ENCODE data around the gene CNTLN. TPM values are rescaled to one million over a fixed set of nuclear protein-coding genes. Genes with fewer than 3 reads are reported as not detected.
"Not testable (repeated sequence)": the region's sequence is repeated elsewhere in the genome, so short reads cannot be mapped to it uniquely, and the experiment has no call there.

Gene CNTLN
- total and polyA plus RNA-seq, 5 donors from 2014 or later = 0.09 to 0.52 (median 0.19) TPM; not detected in 1

DNA sequence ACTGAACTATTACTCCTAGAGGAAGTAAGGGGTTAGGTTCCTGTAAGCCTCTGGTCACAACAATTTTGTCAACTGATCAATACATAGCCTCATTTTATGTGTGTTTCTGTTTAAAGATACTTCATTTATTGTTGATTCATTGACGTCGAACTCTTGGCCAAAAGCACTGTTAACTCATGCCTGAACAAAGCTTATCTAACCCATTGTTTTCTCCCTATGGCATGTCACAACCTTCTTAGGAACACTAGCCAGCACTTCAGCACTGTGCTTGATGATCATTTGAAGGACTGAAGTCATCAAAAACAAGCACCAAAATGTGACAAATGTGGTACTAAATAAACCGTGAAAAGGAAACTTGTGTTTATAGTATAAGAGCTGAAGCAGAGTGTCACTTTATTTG is 13.5 kb downstream of the CNTLN start:
- Mint-ChIP-seq H3K27me3 (no peaks in the 10 kb centered on the region), H3K36me3 (no peaks in the 10 kb centered on the region), H3K9me3 (peaks cover 0 to 18% (median 10%) of the 10 kb centered on the region in 7 donors), H3K4me3 (no peak overlapping the region), H3K27ac (no peak overlapping the region), H3K4me1 (peaks cover 0 to 2% (median 0%) of the 10 kb centered on the region in 4 donors)
- no peak for ATAC-seq (ENCODE audit: low read depth in 2 of 2)
- Histone ChIP-seq H3K36me3 (ENCODE audit: control insufficient read depth, insufficient read depth, low read length) (no peaks in the 10 kb centered on the region), H3K9me3 (ENCODE audit: control insufficient read depth in 2 of 2, low read length in 2 of 2) (no peaks in the 10 kb centered on the region), H3K4me3 (ENCODE audit: low read depth, low read length) (no peak overlapping the region), H3K4me1 (ENCODE audit: control insufficient read depth, insufficient read depth, low read length, poor library complexity, severe bottlenecking) (no peaks in the 10 kb centered on the region), H3K27me3 (ENCODE audit: control insufficient read depth, insufficient read depth, low read length) (no peaks in the 10 kb centered on the region), H3K27ac (ENCODE audit: insufficient read depth, low read length, poor library complexity, severe bottlenecking) (no peak overlapping the region)
- DNase-seq = no peak

DNA sequence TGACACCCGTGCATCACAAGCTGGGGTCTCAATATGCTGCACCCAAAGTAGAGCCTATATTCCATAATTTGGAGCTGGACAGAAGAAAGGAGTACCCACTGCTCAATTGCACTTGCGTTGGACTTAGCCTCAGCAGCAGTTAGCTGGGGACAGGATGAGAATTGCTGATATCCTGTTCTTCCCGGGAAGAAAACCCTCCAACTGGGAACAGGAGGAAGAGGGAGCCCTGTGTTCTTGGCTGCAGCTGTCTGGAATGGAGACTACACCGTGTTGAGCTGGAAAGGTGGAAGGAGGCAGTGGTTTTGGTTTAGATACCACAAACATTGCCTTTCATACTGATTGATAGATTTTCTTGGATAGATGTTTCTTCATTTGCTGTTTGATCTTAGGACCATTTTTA is 24.6 kb downstream of the CNTLN start:
- Histone ChIP-seq H3K4me3 (ENCODE audit: low read depth, low read length) (no peak overlapping the region), H3K9me3 (ENCODE audit: control insufficient read depth in 2 of 2, low read length in 2 of 2) (no peaks in the 10 kb centered on the region), H3K36me3 (ENCODE audit: control insufficient read depth, insufficient read depth, low read length) (no peaks in the 10 kb centered on the region), H3K27me3 (ENCODE audit: control insufficient read depth, insufficient read depth, low read length) (no peaks in the 10 kb centered on the region), H3K4me1 (ENCODE audit: control insufficient read depth, insufficient read depth, low read length, poor library complexity, severe bottlenecking) (no peaks in the 10 kb centered on the region), H3K27ac (ENCODE audit: insufficient read depth, low read length, poor library complexity, severe bottlenecking) (no peak overlapping the region)
- no peak for DNase-seq
- ATAC-seq (ENCODE audit: low read depth in 2 of 2) = no peak
- peaks cover 0 to 10% (median 9%) of the 10 kb centered on the region in 7 donors for H3K9me3 Mint-ChIP-seq
- no peak overlapping the region for H3K27ac Mint-ChIP-seq
- peaks cover 0 to 5% (median 0%) of the 10 kb centered on the region in 4 donors for H3K4me1 Mint-ChIP-seq
- H3K4me3 Mint-ChIP-seq = no peak overlapping the region
- H3K36me3 Mint-ChIP-seq = no peaks in the 10 kb centered on the region
- no peaks in the 10 kb centered on the region for H3K27me3 Mint-ChIP-seq

DNA sequence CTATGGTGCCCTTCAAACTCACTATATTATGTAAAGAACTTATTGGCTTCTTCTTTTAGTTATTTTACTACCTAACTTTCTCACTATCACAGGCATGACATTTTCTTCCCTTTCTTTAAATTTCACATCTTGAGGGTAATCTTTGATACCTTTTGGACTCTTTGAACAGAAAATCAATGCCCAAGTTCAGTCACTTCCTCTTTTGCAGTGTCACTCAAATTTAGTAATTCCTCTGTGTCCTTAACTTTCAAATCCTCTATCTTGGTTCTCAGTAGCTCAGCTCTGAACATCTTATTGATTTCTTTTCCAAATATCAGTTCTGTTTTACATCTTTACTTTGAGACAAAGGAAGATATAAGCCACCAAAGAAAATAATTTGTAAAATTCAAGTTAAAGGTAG is 25.5 kb downstream of the CNTLN start:
- H3K4me1 ChIP-seq (ENCODE audit: control insufficient read depth, insufficient read depth, low read length, poor library complexity, severe bottlenecking) = no peaks in the 10 kb centered on the region
- no peak overlapping the region for H3K27ac ChIP-seq (ENCODE audit: insufficient read depth, low read length, poor library complexity, severe bottlenecking)
- Mint-ChIP-seq H3K4me1 (peaks cover 0 to 5% (median 0%) of the 10 kb centered on the region in 4 donors), H3K9me3 (peaks cover 1 to 10% (median 7%) of the 10 kb centered on the region in 7 donors), H3K4me3 (no peak overlapping the region), H3K27me3 (no peaks in the 10 kb centered on the region), H3K27ac (no peak overlapping the region), H3K36me3 (no peaks in the 10 kb centered on the region)
- peaks cover 0 to 1% of the 10 kb centered on the region in 2 experiments for H3K9me3 ChIP-seq (ENCODE audit: control insufficient read depth in 2 of 2, low read length in 2 of 2)
- H3K27me3 ChIP-seq (ENCODE audit: control insufficient read depth, insufficient read depth, low read length) = no peaks in the 10 kb centered on the region
- no peak for ATAC-seq (ENCODE audit: low read depth in 2 of 2)
- no peak for DNase-seq
- no peaks in the 10 kb centered on the region for H3K36me3 ChIP-seq (ENCODE audit: control insufficient read depth, insufficient read depth, low read length)
- H3K4me3 ChIP-seq (ENCODE audit: low read depth, low read length) = no peak overlapping the region

DNA sequence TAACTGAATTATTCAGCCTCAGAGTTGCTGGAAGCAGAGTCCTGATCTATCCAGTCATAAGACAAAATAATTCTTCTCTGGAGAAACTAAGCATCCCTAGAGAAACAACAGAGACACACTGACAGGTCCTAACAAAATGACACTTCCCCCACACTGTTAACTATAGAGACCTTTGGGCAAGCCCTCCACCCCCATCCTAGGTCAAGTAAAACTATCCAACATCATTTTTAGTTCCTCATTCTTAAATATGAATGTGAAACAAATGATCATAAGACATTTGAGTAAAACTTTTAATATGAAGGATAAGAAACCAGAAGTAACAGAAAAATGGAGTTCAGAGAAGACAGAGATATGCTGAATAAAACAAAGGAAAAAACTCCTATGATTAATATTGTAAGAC is 30.9 kb downstream of the CNTLN start:
- Mint-ChIP-seq H3K27ac (no peak overlapping the region), H3K36me3 (no peaks in the 10 kb centered on the region), H3K4me1 (no peaks in the 10 kb centered on the region), H3K27me3 (no peaks in the 10 kb centered on the region), H3K4me3 (no peak overlapping the region), H3K9me3 (peaks cover 0 to 11% (median 6%) of the 10 kb centered on the region in 7 donors)
- peaks cover 0 to 2% of the 10 kb centered on the region in 2 experiments for H3K9me3 ChIP-seq (ENCODE audit: control insufficient read depth in 2 of 2, low read length in 2 of 2)
- no peaks in the 10 kb centered on the region for H3K27me3 ChIP-seq (ENCODE audit: control insufficient read depth, insufficient read depth, low read length)
- H3K36me3 ChIP-seq (ENCODE audit: control insufficient read depth, insufficient read depth, low read length) = no peaks in the 10 kb centered on the region
- H3K4me1 ChIP-seq (ENCODE audit: control insufficient read depth, insufficient read depth, low read length, poor library complexity, severe bottlenecking) = no peaks in the 10 kb centered on the region
- ATAC-seq (ENCODE audit: low read depth in 2 of 2) (no peak), DNase-seq (no peak)
- no peak overlapping the region for H3K4me3 ChIP-seq (ENCODE audit: low read depth, low read length)
- no peak overlapping the region for H3K27ac ChIP-seq (ENCODE audit: insufficient read depth, low read length, poor library complexity, severe bottlenecking)

DNA sequence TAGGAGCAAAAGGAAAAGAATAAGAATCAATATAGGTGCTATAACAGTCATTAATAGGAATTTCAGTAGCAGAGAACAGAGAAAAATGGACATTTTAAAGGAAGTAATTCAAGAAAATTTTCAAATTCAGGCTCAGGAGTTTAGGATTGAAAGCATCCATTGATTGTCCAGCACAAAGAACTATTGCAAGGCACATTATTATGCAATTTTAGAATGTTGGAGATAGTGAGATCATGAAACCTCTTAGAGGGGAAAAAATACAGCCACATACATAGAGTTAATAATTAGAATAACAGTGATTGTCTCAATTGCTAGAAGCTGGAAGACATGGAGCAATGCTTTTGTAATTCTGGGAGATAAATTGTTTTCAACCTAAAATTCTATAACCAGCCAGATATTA is 31.5 kb downstream of the CNTLN start:
- Mint-ChIP-seq H3K36me3 (no peaks in the 10 kb centered on the region), H3K27me3 (no peaks in the 10 kb centered on the region), H3K27ac (no peak overlapping the region), H3K4me3 (no peak overlapping the region), H3K9me3 (peaks cover 0 to 11% (median 6%) of the 10 kb centered on the region in 7 donors), H3K4me1 (no peaks in the 10 kb centered on the region)
- H3K27ac ChIP-seq (ENCODE audit: insufficient read depth, low read length, poor library complexity, severe bottlenecking) = no peak overlapping the region
- H3K9me3 ChIP-seq (ENCODE audit: control insufficient read depth in 2 of 2, low read length in 2 of 2) = peaks cover 0 to 2% of the 10 kb centered on the region in 2 experiments
- DNase-seq (no peak), ATAC-seq (ENCODE audit: low read depth in 2 of 2) (no peak)
- H3K4me3 ChIP-seq (ENCODE audit: low read depth, low read length) = no peak overlapping the region
- no peaks in the 10 kb centered on the region for H3K4me1 ChIP-seq (ENCODE audit: control insufficient read depth, insufficient read depth, low read length, poor library complexity, severe bottlenecking)
- no peaks in the 10 kb centered on the region for H3K36me3 ChIP-seq (ENCODE audit: control insufficient read depth, insufficient read depth, low read length)
- no peaks in the 10 kb centered on the region for H3K27me3 ChIP-seq (ENCODE audit: control insufficient read depth, insufficient read depth, low read length)

DNA sequence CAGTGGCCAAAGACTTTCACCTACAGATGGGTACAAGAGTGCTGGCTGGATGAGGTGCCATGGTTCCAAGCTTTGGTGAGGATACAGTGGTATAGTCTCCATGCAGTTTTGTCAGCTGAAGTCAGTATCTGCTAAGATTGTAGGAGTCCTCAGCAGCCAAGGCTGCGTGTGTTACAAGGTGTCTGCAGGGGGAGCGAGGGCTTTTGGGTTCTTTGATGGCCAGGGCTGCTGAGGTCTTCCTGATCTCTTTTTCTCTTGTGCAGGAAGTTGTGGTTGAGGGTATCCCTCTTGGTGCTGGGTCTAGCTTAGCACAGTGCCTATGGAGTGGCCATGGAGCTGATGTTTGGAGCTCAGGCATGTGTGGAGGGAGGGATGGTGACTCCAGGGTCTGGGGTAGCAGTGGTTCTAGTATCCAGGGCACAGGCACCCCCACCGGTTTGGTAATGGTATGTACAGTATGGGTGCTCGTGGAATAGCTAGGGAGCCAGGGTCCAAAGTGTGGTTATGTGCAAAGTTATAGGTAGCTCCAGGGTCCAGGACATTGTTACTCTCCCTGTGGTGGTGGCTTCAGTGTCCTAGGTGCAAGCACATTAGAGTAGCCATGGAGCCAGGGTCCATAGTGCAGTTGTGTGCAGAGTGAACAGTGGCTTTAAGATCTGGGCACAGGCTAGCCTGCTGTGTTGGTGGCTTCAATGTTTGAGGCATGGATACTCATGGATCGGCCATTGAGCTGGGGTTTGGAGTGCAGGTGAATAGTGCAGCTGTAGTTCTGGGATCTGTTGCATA is 36.7 kb downstream of the CNTLN start:
- Mint-ChIP-seq H3K4me1 (no peaks in the 10 kb centered on the region), H3K9me3 (peaks cover 0 to 13% (median 4%) of the 10 kb centered on the region in 7 donors), H3K27ac (no peak overlapping the region)

DNA sequence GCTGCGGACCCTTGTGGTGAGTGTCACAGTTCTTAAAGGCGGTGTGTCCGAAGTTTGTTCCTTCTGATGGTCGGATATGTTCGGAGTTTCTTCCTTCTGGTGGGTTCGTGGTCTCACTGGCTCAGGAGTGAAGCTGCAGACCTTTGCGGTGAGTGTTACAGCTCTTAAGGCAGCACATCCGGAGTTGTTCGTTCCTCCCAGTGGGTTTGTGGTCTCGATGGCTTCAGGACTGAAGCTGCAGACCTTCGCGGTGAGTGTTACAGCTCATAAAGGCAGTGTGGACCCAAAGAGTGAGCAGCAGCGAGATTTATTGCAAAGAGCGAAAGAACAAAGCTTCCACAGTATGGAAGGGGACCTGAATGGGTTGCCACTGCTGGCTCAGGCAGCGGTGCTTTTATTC is 42.7 kb downstream of the CNTLN start:
- H3K36me3 ChIP-seq (ENCODE audit: control insufficient read depth, insufficient read depth, low read length); DNase-seq: not testable (repeated sequence)

More for the DNA sequence above, 36.7 kb downstream of the CNTLN start:
- H3K4me1 ChIP-seq (ENCODE audit: control insufficient read depth, insufficient read depth, low read length, poor library complexity, severe bottlenecking) = no peaks in the 10 kb centered on the region
- H3K4me3 Mint-ChIP-seq = no peak overlapping the region
- no peak for ATAC-seq (ENCODE audit: low read depth in 2 of 2)
- peaks cover 0 to 4% of the 10 kb centered on the region in 2 experiments for H3K9me3 ChIP-seq (ENCODE audit: control insufficient read depth in 2 of 2, low read length in 2 of 2)
- no peaks in the 10 kb centered on the region for H3K36me3 ChIP-seq (ENCODE audit: control insufficient read depth, insufficient read depth, low read length)
- no peak overlapping the region for H3K27ac ChIP-seq (ENCODE audit: insufficient read depth, low read length, poor library complexity, severe bottlenecking)
- no peaks in the 10 kb centered on the region for H3K27me3 Mint-ChIP-seq
- no peak overlapping the region for H3K4me3 ChIP-seq (ENCODE audit: low read depth, low read length)
- no peak for DNase-seq
- no peaks in the 10 kb centered on the region for H3K36me3 Mint-ChIP-seq
- no peaks in the 10 kb centered on the region for H3K27me3 ChIP-seq (ENCODE audit: control insufficient read depth, insufficient read depth, low read length)

More for the DNA sequence above, 42.7 kb downstream of the CNTLN start:
- peaks cover 0 to 22% (median 9%) of the 10 kb centered on the region in 7 donors for H3K9me3 Mint-ChIP-seq
- not testable (repeated sequence) for H3K9me3 ChIP-seq (ENCODE audit: control insufficient read depth in 2 of 2, low read length in 2 of 2); H3K27me3 Mint-ChIP-seq; ATAC-seq (ENCODE audit: low read depth in 2 of 2); H3K4me3 Mint-ChIP-seq; H3K27ac Mint-ChIP-seq; H3K4me1 Mint-ChIP-seq; H3K27me3 ChIP-seq (ENCODE audit: control insufficient read depth, insufficient read depth, low read length); H3K36me3 Mint-ChIP-seq; H3K4me3 ChIP-seq (ENCODE audit: low read depth, low read length); H3K27ac ChIP-seq (ENCODE audit: insufficient read depth, low read length, poor library complexity, severe bottlenecking); H3K4me1 ChIP-seq (ENCODE audit: control insufficient read depth, insufficient read depth, low read length, poor library complexity, severe bottlenecking)

Measured in CD4-positive, CD25-positive, alpha-beta regulatory T cell (primary cell).